GM21447 (cell line): ENCODE data around the gene LRIT2.

Experiments used
- ATAC-seq: cut with Tn5 transposase; IDR thresholded peaks from one replicate; pipeline ENCODE4 v1.9.1; 2021; ENCODE audit not compliant: unreplicated experiment

LRIT2 gene

DNA sequence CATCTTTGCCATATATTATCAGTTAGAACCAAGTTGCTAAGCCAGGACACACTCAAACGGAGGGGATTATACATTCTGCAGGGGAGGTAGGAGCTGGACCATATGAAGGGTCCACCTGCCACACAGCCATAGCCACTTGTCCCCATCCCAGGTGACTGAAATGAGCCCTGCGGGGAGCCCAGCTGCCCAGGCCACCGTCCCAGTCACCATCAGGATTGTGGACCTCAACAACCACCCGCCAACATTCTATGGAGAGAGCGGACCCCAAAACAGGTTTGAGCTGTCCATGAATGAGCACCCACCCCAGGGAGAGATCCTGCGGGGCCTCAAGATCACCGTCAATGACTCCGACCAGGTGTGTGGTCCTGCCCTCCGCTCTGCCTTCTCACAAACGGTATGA, 17.3 kb downstream of the LRIT2 start:
- ATAC-seq = no peak

DNA sequence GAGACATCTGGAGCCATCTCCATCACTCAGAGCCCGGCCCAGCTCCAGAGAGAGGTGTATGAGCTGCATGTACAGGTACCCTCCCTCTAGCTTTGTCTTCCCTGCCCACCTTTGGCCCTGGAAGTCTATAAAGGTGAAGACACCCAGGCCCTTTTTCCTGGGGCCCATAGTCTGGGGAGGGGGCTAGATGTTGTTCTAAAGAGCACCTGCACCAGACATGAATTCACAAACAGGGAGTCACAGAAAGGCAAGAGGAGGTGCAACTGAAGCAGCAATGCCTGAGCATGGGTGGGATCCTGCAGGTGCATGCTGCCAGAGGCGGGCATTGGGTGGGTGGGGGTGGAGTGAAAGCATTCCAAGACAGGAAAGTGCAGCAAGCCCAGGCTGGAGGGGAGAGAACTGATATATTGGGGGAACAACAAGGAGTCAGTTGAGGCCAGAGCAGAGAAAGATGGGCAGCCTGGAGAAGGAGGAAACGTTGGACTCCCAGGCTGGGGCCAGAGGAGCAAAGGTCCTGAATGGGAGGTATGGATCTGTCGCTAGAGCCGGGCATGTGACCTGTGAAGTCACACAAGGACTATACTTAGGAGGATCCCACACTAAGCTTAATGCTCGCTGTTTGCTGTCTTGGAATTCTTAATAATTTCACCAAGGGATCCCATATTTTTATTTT, 19.4 kb downstream of the LRIT2 start:
- ATAC-seq = no peak

DNA sequence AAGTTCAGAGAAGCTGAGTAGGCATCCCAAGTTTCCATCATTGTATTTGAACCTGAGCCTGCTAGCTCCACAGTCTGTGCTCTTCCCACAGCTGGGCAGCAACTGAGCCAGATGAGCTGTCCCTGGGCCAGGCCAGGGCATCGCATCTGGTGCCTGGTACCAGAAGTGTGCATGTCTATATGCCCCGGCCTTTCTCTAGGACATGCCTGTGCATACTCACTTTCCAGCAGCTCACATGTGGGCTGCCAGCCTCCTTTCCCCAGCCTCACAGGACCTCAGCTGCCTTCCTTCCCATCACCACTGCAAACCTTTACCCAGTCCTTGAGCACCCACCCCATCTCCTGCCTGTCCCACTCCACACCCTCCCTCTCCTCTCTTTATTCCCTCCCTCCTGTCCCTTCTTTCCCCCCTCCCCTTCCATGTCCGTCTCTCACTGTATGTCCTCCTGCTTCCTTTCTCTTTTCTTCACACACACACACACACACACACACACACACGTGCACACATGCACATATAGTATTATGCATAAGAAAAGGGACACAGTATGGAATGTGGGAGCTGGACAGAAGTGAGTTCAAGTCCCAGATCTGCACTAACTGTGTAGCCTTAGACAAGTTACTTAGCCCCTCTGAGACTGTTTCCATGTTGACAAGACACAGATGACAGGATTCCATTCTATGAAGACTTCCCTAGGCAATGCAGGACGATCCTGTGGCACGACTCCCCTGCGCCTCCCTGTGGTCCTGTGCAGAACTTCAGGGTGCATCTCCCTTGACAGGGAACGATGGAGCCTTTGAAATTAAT, 20.1 kb downstream of the LRIT2 start:
- peak; percentile 80 for ATAC-seq

- no peak for ATAC-seq
Observed at GRCh38 chr10:84204610-84205009, 20.7 kb downstream of the LRIT2 start.

GRCh38 chr10:84204122-84204521, 21.2 kb downstream of the LRIT2 start:
- no peak for ATAC-seq

- no peak for ATAC-seq
Observed at GRCh38 chr10:84202349-84202748, 23.0 kb downstream of the LRIT2 start.

GRCh38 chr10:84201682-84202081, 23.7 kb downstream of the LRIT2 start:
- no peak for ATAC-seq

DNA sequence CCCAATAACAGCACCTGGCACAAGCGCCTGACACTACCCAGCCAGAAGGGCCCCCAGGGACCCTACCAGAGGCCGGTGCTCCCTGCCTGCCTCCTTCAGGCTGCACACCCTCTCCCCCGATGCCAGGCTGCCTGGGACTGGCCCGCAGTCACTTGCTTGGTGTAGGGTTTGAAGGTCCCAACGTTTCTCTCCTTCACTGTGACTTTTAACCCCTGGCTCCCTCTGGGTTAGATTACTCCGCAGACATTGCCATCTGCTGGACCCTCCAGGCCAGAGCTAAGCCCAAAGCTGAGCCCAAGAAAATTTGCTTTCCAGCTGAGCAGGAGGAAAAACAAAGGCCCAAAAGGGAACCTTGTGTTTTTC, 24.1 kb downstream of the LRIT2 start:
- no peak for ATAC-seq

DNA sequence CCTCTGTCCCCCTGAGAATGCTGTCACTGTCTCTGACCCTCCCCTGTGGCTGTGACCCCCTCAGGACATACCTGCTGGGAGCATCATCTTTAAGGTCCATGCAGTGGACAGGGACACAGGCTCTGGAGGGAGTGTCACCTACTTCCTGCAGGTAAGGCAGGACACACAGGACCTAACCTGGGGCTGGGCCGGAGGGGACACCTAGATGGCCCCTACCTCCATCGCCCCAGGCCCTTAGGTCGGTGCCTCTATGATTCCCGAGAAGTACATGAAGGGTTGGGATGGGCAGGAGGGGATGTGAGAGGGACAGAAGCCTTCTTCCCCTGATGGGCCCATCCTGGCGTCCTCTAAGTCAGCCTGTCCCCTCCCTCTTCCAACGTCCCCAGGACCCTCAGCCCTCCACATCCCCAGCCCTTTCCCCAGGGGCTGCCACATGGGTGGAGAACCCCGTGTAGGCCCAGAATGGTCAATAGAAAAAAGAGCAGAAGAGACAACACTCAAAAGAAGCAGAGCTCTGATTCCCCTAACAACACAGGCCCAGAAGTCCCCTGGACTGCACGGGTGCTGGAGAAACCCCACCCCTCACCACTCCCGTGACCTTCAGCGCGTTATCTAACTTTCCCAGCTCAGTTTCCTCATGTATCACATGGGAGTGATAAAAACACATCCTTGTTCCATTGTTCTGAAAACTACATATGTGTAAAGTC, 24.7 kb downstream of the LRIT2 start:
- no peak for ATAC-seq

DNA sequence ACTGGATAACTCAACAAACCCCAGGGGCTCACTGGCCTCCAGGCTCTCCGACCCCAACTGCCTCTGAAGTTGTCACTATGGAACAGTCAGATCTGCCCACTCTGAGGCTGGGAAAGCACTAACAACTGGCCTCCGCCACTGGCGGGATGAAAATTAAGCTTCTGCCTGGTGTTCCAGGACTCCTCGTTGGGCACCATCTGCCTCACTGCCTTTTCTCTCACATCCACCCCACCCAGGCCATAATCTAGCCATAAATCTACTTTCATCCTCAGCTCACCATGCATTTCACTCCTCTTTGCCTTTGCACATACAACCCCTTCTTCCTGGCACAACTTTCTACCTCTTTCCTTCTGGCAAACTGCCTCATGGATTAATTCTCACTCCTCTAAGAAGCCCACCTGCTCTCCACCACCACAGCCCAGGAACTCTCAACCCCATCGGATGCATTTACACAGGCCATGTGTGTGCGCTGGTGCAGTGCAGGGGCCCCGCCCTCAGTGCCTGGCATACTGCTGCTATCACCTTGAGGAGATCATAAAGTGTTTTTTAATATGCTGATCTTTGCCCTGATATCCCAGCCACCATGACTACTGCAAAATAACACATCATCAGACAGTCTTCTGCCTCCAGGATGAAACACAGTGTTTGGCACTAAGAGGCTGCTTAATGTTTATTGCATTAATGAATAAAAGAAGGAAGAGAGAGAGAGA, 27.0 kb downstream of the LRIT2 start:
- no peak for ATAC-seq

- ATAC-seq = no peak
Observed at GRCh38 chr10:84197643-84198042, 27.7 kb downstream of the LRIT2 start.

- ATAC-seq = no peak
Observed at GRCh38 chr10:84196941-84197340, 28.4 kb downstream of the LRIT2 start.

DNA sequence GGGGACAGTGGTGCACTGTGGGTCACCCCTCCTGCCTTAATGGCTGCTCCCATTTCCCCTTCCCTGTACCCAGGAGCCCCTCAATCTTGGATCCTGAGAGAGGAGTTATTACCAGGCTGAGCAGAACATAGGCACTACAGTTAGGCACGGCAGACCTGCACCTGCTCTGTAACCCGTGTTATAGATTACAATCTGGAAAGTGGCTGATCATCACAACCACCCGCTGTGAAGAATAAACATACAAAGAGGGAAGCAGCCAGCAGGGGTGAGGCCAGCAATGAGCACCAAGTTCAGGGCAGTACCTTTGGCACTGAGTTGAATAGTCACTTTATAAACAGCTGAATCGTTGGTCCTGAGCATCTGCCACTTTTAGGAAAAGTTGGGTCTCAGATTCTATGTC, 29.3 kb downstream of the LRIT2 start:
- ATAC-seq = no peak

GRCh38 chr10:84195044-84195830, 30.1 kb downstream of the LRIT2 start:
- ATAC-seq = no peak

DNA sequence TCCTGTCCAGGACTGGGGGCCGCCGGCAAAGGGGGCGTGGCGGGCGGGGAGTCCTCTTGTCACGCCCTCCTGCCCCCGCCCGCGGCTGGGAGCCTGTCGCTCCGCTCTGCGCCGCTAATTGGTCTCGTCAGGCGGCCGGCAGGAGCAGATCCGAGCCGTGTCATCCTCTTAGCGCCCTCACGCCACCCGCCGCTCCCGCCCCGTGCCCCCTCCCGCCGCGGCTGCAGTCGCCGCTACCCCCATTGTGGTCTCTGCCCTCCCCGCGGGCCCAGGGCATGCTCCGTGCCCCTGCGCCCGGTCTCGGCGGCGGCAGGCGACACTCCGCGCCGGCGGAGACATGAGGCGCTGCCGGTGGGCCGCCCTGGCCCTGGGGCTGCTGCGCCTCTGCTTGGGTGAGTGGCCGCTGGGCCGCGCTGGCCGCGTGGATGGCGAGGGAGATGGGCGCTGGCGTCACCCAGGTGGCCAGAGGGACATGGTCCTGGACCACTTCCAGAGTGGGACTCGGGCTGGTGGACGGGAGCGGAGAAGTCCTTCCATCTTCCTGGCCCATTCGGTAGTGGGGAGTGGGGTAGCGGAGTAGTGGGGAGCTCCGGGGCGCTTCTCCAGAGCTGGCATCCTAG, 30.8 kb downstream of the LRIT2 start, which contains the start of gene CDHR1:
Gene CDHR1 (plus strand): TSS at position 114 of the 620 bp plus-strand sequence. CDS start 224 bp downstream, at position 338.
- peak; percentile 68 for ATAC-seq

DNA sequence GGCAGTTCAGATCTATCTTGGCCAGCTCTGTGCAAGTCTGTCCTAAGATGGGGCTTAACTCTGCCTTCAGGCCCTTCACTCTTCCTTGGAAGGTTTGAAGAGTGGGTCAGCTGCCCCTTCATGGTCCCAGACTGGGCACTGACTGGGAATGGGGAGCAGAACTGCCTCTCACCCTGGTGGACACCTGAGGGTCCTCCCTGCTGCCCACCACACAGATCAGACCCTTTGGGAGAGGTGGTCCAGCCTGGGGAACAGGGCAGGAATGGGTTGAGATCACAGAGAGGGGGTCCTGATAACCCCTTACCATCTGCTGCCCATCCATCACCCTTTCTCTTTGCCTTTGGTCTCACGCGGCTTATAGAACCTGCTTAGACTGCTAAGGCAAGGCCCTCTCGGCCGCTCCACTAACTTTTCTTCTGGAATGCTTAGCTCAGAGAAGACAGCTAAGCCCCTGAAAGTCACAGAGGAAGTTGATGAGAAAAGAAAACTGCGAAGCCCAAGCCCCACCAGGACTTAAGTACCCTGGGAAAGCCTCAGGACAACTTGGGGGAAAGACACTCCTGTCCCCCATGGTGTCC, 31.4 kb downstream of the LRIT2 start:
- ATAC-seq = peak; percentile 12

DNA sequence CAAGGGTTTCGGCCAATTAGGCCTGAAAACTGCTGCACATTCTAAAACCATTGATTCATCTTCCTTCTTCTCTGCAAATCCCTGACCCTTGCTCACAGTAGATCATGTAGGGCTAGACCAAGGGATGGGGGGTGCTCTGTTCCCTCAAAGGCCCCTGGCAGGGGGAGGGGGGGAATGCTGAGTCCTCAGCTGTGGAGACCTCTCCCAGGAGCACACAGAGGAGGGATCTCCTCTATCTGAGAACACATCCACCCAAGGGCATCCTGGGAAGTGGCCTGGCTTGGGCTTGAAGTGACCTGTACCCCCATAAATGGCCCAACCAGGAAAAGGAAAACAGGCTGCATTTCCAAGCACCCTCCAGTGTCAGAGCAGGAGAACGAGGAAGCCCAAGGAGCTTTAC, 32.0 kb downstream of the LRIT2 start:
- ATAC-seq = no peak

DNA sequence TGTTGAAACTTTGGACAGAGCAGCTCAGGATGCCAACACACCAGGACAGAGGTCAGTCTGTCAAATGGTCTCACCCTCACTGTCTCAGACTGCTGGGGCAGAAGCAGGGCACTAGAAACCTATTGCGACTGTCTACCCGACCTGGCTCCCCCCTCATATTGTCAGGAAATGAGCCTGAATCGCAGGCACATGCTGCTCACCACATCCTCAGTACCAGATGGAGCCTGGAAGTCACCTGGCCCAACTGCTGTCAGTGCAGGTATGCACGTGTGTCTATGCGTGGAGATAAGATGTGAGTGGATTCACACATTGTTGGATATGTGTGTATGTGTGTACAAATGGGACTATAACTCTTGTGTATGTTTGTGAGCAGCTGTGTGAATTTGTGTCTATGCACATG, 34.2 kb downstream of the LRIT2 start:
- ATAC-seq = no peak

DNA sequence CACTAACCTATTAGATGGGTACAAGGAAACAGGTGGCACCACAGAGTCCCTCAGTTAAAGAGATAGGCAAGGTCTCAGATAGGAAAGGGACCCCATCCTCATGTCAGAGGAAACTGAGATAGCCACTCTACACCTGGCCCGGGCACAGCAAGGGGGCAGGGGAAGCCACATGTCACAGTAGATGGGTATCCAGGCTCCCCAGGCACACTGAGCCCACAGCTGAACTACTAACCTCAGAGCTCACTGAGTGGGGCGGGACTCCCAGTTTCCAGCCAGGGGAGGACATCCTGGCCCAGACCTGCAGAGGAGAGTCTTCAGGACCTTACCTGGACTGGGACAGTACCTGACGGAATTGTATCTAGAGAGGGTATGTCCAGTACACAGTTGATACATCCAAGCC, 34.7 kb downstream of the LRIT2 start:
- no peak for ATAC-seq

- no peak for ATAC-seq
Observed at GRCh38 chr10:84188815-84189214, 36.5 kb downstream of the LRIT2 start.
